Measurements from ENCODE around the gene MRGPRX2. TPM values are rescaled to one million over a fixed set of nuclear protein-coding genes. Genes with fewer than 3 reads are reported as not detected.

MRGPRX2 gene
- total and polyA plus RNA-seq, 9 of the 15 experiments (the other 6 are each of a cell fraction or from before 2014, with no cell fraction given): not detected

DNA sequence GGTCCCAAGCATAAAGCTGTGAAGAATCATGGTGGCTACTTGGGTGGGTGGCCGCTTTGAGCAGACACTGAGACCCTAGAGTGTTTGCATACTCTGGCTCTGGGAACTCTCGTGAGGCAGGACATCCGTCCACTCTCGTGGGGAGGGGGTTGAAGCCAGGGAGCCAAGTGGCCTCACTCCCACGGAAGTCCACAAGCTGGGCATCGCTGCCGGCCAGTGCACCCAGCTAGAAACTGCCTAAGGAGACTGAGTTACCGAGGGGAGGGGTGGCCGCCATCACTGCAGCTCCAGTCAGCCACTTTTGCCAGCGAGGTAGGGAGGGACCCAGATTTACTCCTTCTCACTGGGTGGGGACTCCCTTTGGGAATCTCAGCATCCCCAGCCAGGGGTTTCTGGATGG, 20.5 kb downstream of the MRGPRX2 start:
- ATAC-seq (no peak), DNase-seq (ENCODE audit: extremely low read depth in 1 of 4, low spot score in 3 of 4) (no peak), FAIRE-seq (no peak)
- WGBS (ENCODE audit: insufficient coverage, low coverage, missing lambda C conversion rate): 1% methylated on average over 10 of the region's 10 CpGs
- CTCF ChIA-PET (ENCODE audit: low intra/inter-chr PET ratio): no interaction called here
- Histone ChIP-seq H4K20me1 (replicated peaks; ENCODE audit: control insufficient read depth, insufficient read depth, low read length) (no peaks in the 10 kb centered on the region), H3K9me1 (ENCODE audit: control insufficient read depth, insufficient read depth, low read length) (no peaks in the 10 kb centered on the region), H3K27ac (ENCODE audit: extremely low read depth, low read depth, low read length) (no peak overlapping the region), H3K4me2 (ENCODE audit: insufficient read depth, low read length) (no peak overlapping the region), H3K9me3 (replicated peaks; ENCODE audit: control insufficient read depth, insufficient read depth, low read depth, low read length) (no peaks in the 10 kb centered on the region), H3K4me1 (replicated peaks in 1 of 2; ENCODE audit: control insufficient read depth in 2 of 2, insufficient read depth in 2 of 2, low read length in 2 of 2) (no peaks in the 10 kb centered on the region), H3K36me3 (ENCODE audit: control insufficient read depth, insufficient read depth, low read length) (no peaks in the 10 kb centered on the region), H3K4me3 (no peak overlapping the region), H3K79me2 (ENCODE audit: control insufficient read depth, insufficient read depth, low read length) (no peaks in the 10 kb centered on the region), H2AFZ (ENCODE audit: low read depth, low read length) (no peak overlapping the region), H3K27me3 (ENCODE audit: control insufficient read depth in 2 of 2, insufficient read depth in 2 of 2, low read length in 2 of 2) (no peaks in the 10 kb centered on the region), H3K9ac (ENCODE audit: insufficient read depth in 1 of 2, low read depth in 2 of 2, low read length in 2 of 2) (no peak overlapping the region)
- intact Hi-C loops (cut with micrococcal nuclease) (no loop called here), in situ Hi-C loops (cut with MboI) (no loop called here)
- no TSS peak for BruUV-seq (replicated peaks)
- POLR2A ChIA-PET: interaction anchor here (0.9 kb wide), 1 partner anchor 11 kb away, joined by 4 read pairs; no protein-coding TSS in a partner anchor
- TF ChIP-seq TCF7 (IDR thresholded peaks at IDR 0.05; ENCODE audit: borderline replicate concordance) (no peak), KLF6 (CRISPR knock-in tag; IDR thresholded peaks at IDR 0.05; ENCODE audit: borderline replicate concordance) (no peak), ZBTB7A (IDR thresholded peaks at IDR 0.05; ENCODE audit: borderline replicate concordance, control insufficient read depth, low read depth, low read length) (no peak), POU5F1 (IDR thresholded peaks at IDR 0.05; ENCODE audit: borderline replicate concordance, low read depth, low read length, partially characterized antibody) (no peak), HDAC2 (IDR thresholded peaks at IDR 0.05) (no peak), ZNF140 (CRISPR knock-in tag; IDR thresholded peaks at IDR 0.05) (no peak), CTBP1 (IDR thresholded peaks at IDR 0.05; ENCODE audit: borderline replicate concordance) (no peak), ZNF551 (CRISPR knock-in tag; IDR thresholded peaks at IDR 0.05) (no peak), ZNF586 (CRISPR knock-in tag; conservative IDR thresholded peaks at IDR 0.05) (no peak), FOXP4 (CRISPR knock-in tag; IDR thresholded peaks at IDR 0.05; ENCODE audit: borderline replicate concordance) (no peak), HEY1 (CRISPR knock-in tag; IDR thresholded peaks at IDR 0.05; ENCODE audit: borderline replicate concordance) (no peak), NR0B1 (IDR thresholded peaks at IDR 0.05; ENCODE audit: partially characterized antibody) (no peak), ASH1L (IDR thresholded peaks at IDR 0.05; ENCODE audit: borderline replicate concordance, low read depth, partially characterized antibody) (no peak)
